Trophoblast cell (in vitro differentiated cells and primary cell): ENCODE measurements around the gene MS4A15.

Experiments used
- DNase-seq, 2 donors: peaks; one replicate each; pipeline ENCODE4 v3.0.0-alpha.2; 2016
- H2AFZ ChIP-seq: 2 replicates; pipeline ENCODE4 v1.6.1; 2013; ENCODE audit warnings: low read length, moderate library complexity, mild to moderate bottlenecking; ENCODE audit not compliant: insufficient read depth, poor library complexity
- H2AK5ac ChIP-seq: 2 replicates; pipeline ENCODE4 v1.6.1; 2013; ENCODE audit warnings: mild to moderate bottlenecking, low read length
- H2BK120ac ChIP-seq: 2 replicates; pipeline ENCODE4 v1.6.1; 2013; ENCODE audit warnings: low read length, mild to moderate bottlenecking, moderate library complexity; ENCODE audit not compliant: insufficient read depth, poor library complexity
- H2BK12ac ChIP-seq: 2 replicates; pipeline ENCODE4 v1.6.1; 2013; ENCODE audit warnings: mild to moderate bottlenecking, low read length, moderate library complexity
- H2BK5ac ChIP-seq: 2 replicates; pipeline ENCODE4 v1.6.1; 2013; ENCODE audit warnings: low read length, low read depth, moderate library complexity, mild to moderate bottlenecking; ENCODE audit not compliant: poor library complexity
- H3K14ac ChIP-seq: 2 replicates; pipeline ENCODE4 v1.6.1; 2013; ENCODE audit warnings: mild to moderate bottlenecking, low read length
- H3K18ac ChIP-seq: 2 replicates; pipeline ENCODE4 v1.6.1; 2013; ENCODE audit warnings: mild to moderate bottlenecking, low read length
- H3K23ac ChIP-seq: 2 replicates; pipeline ENCODE4 v1.6.1; 2013; ENCODE audit warnings: low read length
- H3K27ac ChIP-seq: 2 replicates; pipeline ENCODE4 v1.5.1; 2013; ENCODE audit warnings: low read depth, mild to moderate bottlenecking, inconsistent platforms, low read length, moderate library complexity
- H3K27me3 ChIP-seq: 2 replicates; pipeline ENCODE4 v1.6.1; 2013; ENCODE audit warnings: inconsistent platforms, mild to moderate bottlenecking, low read length, moderate library complexity; ENCODE audit not compliant: insufficient read depth
- H3K36me3 ChIP-seq, 2 experiments: 1 replicate in 1 of 2; 2 replicates in 1 of 2; pipeline ENCODE4 v1.6.1; 2013; ENCODE audit warnings: low read length in 2 of 2, mild to moderate bottlenecking in 2 of 2, moderate library complexity in 1 of 2; ENCODE audit not compliant: insufficient read depth in 2 of 2, control insufficient read depth in 1 of 2
- H3K4ac ChIP-seq: 2 replicates; pipeline ENCODE4 v1.6.1; 2013; ENCODE audit warnings: low read depth, mild to moderate bottlenecking, low read length, moderate library complexity
- H3K4me1 ChIP-seq, 2 experiments: 1 replicate in 1 of 2; 2 replicates in 1 of 2; pipeline ENCODE4 v1.6.1; 2013; ENCODE audit warnings: low read length in 2 of 2, mild to moderate bottlenecking in 2 of 2, moderate library complexity in 1 of 2; ENCODE audit not compliant: insufficient read depth in 2 of 2, control insufficient read depth in 1 of 2
- H3K4me2 ChIP-seq: 2 replicates; pipeline ENCODE4 v1.6.1; 2013; ENCODE audit warnings: inconsistent platforms, mild to moderate bottlenecking, low read length, moderate library complexity
- H3K4me3 ChIP-seq: 2 replicates; pipeline ENCODE4 v1.5.1; 2013; ENCODE audit warnings: mild to moderate bottlenecking, low read depth, low read length, inconsistent platforms
- H3K79me1 ChIP-seq: one replicate; pipeline ENCODE4 v1.6.1; 2013; ENCODE audit warnings: low read length
- H3K79me2 ChIP-seq: 2 replicates; pipeline ENCODE4 v1.6.1; 2013; ENCODE audit warnings: low read length, mild to moderate bottlenecking; ENCODE audit not compliant: control insufficient read depth, insufficient read depth, poor library complexity
- H3K9ac ChIP-seq: 2 replicates; pipeline ENCODE4 v1.6.1; 2013; ENCODE audit warnings: mild to moderate bottlenecking, low read length
- H3K9me3 ChIP-seq: 2 replicates; pipeline ENCODE4 v1.6.1; 2013; ENCODE audit warnings: low read depth, mild to moderate bottlenecking, control low read depth, inconsistent platforms, low read length; ENCODE audit not compliant: insufficient read depth
- H4K12ac ChIP-seq: 2 replicates; pipeline ENCODE4 v1.6.1; 2013; ENCODE audit warnings: low read depth, mild to moderate bottlenecking, low read length, moderate library complexity
- H4K8ac ChIP-seq: 2 replicates; pipeline ENCODE4 v1.6.1; 2013; ENCODE audit warnings: low read depth, mild to moderate bottlenecking, low read length, moderate library complexity
- H4K91ac ChIP-seq: one replicate; pipeline ENCODE4 v1.6.1; 2013; ENCODE audit warnings: low read depth, mild to moderate bottlenecking, low read length, moderate library complexity
- WGBS: extraction: QIAGEN DNeasy Blood & Tissue Kit; methylation state at CpG from one replicate; pipeline ENCODE4 v1.1.7; 2013; ENCODE audit warnings: missing lambda C conversion rate; ENCODE audit not compliant: insufficient read length, insufficient coverage; ENCODE audit errors: extremely low coverage; 5-methylcytosine and 5-hydroxymethylcytosine counted together

Gene MS4A15

DNA sequence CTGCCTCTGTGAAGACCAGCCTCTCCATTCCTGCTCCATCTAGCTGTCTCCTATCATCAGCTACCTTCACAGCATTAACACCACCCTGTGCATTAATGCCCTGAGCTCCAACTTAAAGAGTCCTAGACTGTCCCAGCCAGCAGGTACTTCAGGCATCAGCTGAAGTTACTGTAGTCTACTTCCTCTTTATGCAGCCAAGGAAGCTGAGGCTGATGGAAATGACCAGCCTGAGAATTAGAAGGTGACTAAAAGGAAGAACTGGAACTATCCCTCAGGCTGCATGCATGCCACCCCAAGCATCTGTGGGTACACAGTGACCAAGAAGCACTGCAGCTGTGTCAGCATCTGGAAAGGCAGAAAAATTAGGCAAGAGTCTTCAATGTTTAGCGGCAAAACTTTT lies 56.7 kb downstream of the MS4A15 start:
- WGBS, result no CpG with 5 or more reads among the region's 1 CpG

GRCh38 chr11:60814112-60814511 lies 57.4 kb downstream of the MS4A15 start:
- Histone ChIP-seq H3K4me1 (no peaks in the 10 kb centered on the region), H3K18ac (no peak overlapping the region), H4K8ac (no peak overlapping the region), H3K79me1 (no peaks in the 10 kb centered on the region), H2BK120ac (no peak overlapping the region), H3K14ac (no peak overlapping the region), H3K79me2 (no peaks in the 10 kb centered on the region), H2BK5ac (no peak overlapping the region), H3K9me3 (peaks cover 1% of the 10 kb centered on the region), H3K27ac (no peak overlapping the region), H2BK12ac (no peak overlapping the region), H3K23ac (no peak overlapping the region), H4K91ac (no peak overlapping the region), H2AK5ac (no peak overlapping the region), H3K4ac (no peak overlapping the region), H4K12ac (no peak overlapping the region), H3K27me3 (no peaks in the 10 kb centered on the region), H3K4me2 (no peak overlapping the region), H3K36me3 (no peaks in the 10 kb centered on the region), H2AFZ (no peak overlapping the region), H3K4me3 (no peak overlapping the region), H3K9ac (no peak overlapping the region)
- no peak for DNase-seq
- WGBS, result no CpG with 5 or more reads among the region's 2 CpGs

More for the DNA sequence above, 56.7 kb downstream of the MS4A15 start:
- no peak overlapping the region for H3K4me2 ChIP-seq
- H3K79me2 ChIP-seq, result no peaks in the 10 kb centered on the region
- no peaks in the 10 kb centered on the region for H3K79me1 ChIP-seq
- no peak overlapping the region for H2BK5ac ChIP-seq
- H3K36me3 ChIP-seq, result no peaks in the 10 kb centered on the region
- no peak overlapping the region for H4K8ac ChIP-seq
- no peak overlapping the region for H3K27ac ChIP-seq
- H3K14ac ChIP-seq, result no peak overlapping the region
- H3K9ac ChIP-seq, result no peak overlapping the region
- DNase-seq, result no peak
- H3K27me3 ChIP-seq, result no peaks in the 10 kb centered on the region
- no peak overlapping the region for H4K91ac ChIP-seq
- H3K18ac ChIP-seq, result no peak overlapping the region
- H3K4me1 ChIP-seq, result no peaks in the 10 kb centered on the region
- no peak overlapping the region for H2AFZ ChIP-seq
- H3K4ac ChIP-seq, result no peak overlapping the region
- no peak overlapping the region for H2BK12ac ChIP-seq
- H3K4me3 ChIP-seq, result no peak overlapping the region
- peaks cover 1% of the 10 kb centered on the region for H3K9me3 ChIP-seq
- no peak overlapping the region for H2AK5ac ChIP-seq
- no peak overlapping the region for H2BK120ac ChIP-seq
- H4K12ac ChIP-seq, result no peak overlapping the region
- H3K23ac ChIP-seq, result no peak overlapping the region

- Histone ChIP-seq H3K79me1 (no peaks in the 10 kb centered on the region), H3K18ac (no peak overlapping the region), H2AK5ac (no peak overlapping the region), H3K4me1 (no peaks in the 10 kb centered on the region), H2BK120ac (no peak overlapping the region), H3K4me3 (no peak overlapping the region), H3K9me3 (peaks cover 1% of the 10 kb centered on the region), H4K91ac (no peak overlapping the region), H4K8ac (no peak overlapping the region), H2BK12ac (no peak overlapping the region), H3K4me2 (no peak overlapping the region), H3K79me2 (no peaks in the 10 kb centered on the region), H3K27me3 (no peaks in the 10 kb centered on the region), H3K36me3 (no peaks in the 10 kb centered on the region), H2BK5ac (no peak overlapping the region), H3K23ac (no peak overlapping the region), H3K9ac (no peak overlapping the region), H3K27ac (no peak overlapping the region), H4K12ac (no peak overlapping the region), H2AFZ (no peak overlapping the region), H3K14ac (no peak overlapping the region), H3K4ac (no peak overlapping the region)
- no CpG with 5 or more reads among the region's 2 CpGs for WGBS
- DNase-seq, result no peak
These were observed 60.0 kb downstream of the MS4A15 start for GRCh38 chr11:60816590-60817157.

GRCh38 chr11:60818057-60818456 lies 61.4 kb downstream of the MS4A15 start:
- Histone ChIP-seq H3K27me3 (no peaks in the 10 kb centered on the region), H3K4me3 (no peak overlapping the region), H3K9ac (no peak overlapping the region), H3K4ac (no peak overlapping the region), H3K4me2 (no peak overlapping the region), H2AFZ (no peak overlapping the region), H4K12ac (no peak overlapping the region), H2BK5ac (no peak overlapping the region), H3K79me2 (no peaks in the 10 kb centered on the region), H2AK5ac (no peak overlapping the region), H4K91ac (no peak overlapping the region), H2BK120ac (no peak overlapping the region), H4K8ac (no peak overlapping the region), H3K27ac (no peak overlapping the region), H2BK12ac (no peak overlapping the region), H3K14ac (no peak overlapping the region), H3K4me1 (no peaks in the 10 kb centered on the region), H3K9me3 (peaks cover 1% of the 10 kb centered on the region), H3K36me3 (no peaks in the 10 kb centered on the region), H3K18ac (no peak overlapping the region), H3K23ac (no peak overlapping the region), H3K79me1 (no peaks in the 10 kb centered on the region)
- no peak for DNase-seq
- WGBS, result no CpG with 5 or more reads among the region's 4 CpGs
